ENCODE data around the gene MEST. TPM values are rescaled to one million over a fixed set of nuclear protein-coding genes. Genes with fewer than 3 reads are reported as not detected.
A peak's percentile ranks its signal among the peaks of the same experiment; 100 is the strongest.

The MEST gene
- total and polyA plus RNA-seq, 10 of the 15 experiments (the other 5 are each of a cell fraction or from before 2014, with no cell fraction given), result 1.0 to 18.2 (median 8.2) TPM

GRCh38 chr7:130483031-130483430 is 8.9 kb upstream of the MEST start (continued):
- TF ChIP-seq NFIC (IDR thresholded peaks at IDR 0.05; ENCODE audit: low read depth, low read length) (no peak), RUNX3 (IDR thresholded peaks at IDR 0.05; ENCODE audit: low read length) (no peak), HDAC6 (IDR thresholded peaks at IDR 0.05; ENCODE audit: unreplicated experiment) (no peak)

GRCh38 chr7:130485734-130486113 is 6.2 kb upstream of the MEST start:
- no peaks in the 10 kb centered on the region for H3K9me3 ChIP-seq (replicated peaks; ENCODE audit: control insufficient read depth, insufficient read depth, low read length)
- ATAC-seq (no peak), FAIRE-seq (no peak), DNase-seq (ENCODE audit: low read depth, low spot score) (no peak)
- H3K27me3 ChIP-seq (replicated peaks in 1 of 2; ENCODE audit: control insufficient read depth in 2 of 2, insufficient read depth in 2 of 2, low read length in 1 of 2), result no peaks in the 10 kb centered on the region; a peak in 1 of 4 replicates
- BruUV-seq (replicated peaks), result no TSS peak
- ChIA-PET SMC1A (ENCODE audit: uncharacterized antibody, unreplicated experiment) (interaction anchor here (1.4 to 2.0 kb wide), 2 partner anchors 10 to 14 kb away, joined by 4 to 5 read pairs; no protein-coding TSS in a partner anchor), POLR2A (no interaction called here), RAD21 (ENCODE audit: unreplicated experiment) (no interaction called here), CTCF (interaction anchor here (1.1 kb wide), 1 partner anchor 9 kb away, joined by 4 read pairs; no protein-coding TSS in a partner anchor)
- intact Hi-C loops (cut with micrococcal nuclease; ENCODE audit: unreplicated experiment), result loop anchor here (5.0 kb wide), 2 partner anchors 118 to 272 kb away; no protein-coding TSS in a partner anchor
- TF ChIP-seq, protein P1, sequence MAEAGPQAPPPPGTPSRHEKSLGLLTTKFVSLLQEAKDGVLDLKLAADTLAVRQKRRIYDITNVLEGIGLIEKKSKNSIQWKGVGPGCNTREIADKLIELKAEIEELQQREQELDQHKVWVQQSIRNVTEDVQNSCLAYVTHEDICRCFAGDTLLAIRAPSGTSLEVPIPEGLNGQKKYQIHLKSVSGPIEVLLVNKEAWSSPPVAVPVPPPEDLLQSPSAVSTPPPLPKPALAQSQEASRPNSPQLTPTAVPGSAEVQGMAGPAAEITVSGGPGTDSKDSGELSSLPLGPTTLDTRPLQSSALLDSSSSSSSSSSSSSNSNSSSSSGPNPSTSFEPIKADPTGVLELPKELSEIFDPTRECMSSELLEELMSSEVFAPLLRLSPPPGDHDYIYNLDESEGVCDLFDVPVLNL (IDR thresholded peaks at IDR 0.05; ENCODE audit: low read depth, low read length), result no peak
- no peak for TF ChIP-seq SMC3 (IDR thresholded peaks at IDR 0.05; ENCODE audit: borderline replicate concordance, low read length)
- no peak for TF ChIP-seq PAX8 (IDR thresholded peaks at IDR 0.05)
- TF ChIP-seq SIN3A (IDR thresholded peaks at IDR 0.05; ENCODE audit: low read depth, low read length), result no peak
- TF ChIP-seq ZNF384 (IDR thresholded peaks at IDR 0.05; ENCODE audit: borderline replicate concordance, low read depth, low read length), result no peak
- no peak for TF ChIP-seq STAT3 (IDR thresholded peaks at IDR 0.05; ENCODE audit: low read depth, low read length)
- TF ChIP-seq TCF3 (IDR thresholded peaks at IDR 0.05; ENCODE audit: borderline replicate concordance, insufficient read depth, low read depth, low read length), result no peak
- TF ChIP-seq, protein P2, sequence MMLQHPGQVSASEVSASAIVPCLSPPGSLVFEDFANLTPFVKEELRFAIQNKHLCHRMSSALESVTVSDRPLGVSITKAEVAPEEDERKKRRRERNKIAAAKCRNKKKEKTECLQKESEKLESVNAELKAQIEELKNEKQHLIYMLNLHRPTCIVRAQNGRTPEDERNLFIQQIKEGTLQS (IDR thresholded peaks at IDR 0.05; ENCODE audit: borderline replicate concordance, extremely low read depth, low read depth, low read length), result no peak
- TF ChIP-seq, protein P3, sequence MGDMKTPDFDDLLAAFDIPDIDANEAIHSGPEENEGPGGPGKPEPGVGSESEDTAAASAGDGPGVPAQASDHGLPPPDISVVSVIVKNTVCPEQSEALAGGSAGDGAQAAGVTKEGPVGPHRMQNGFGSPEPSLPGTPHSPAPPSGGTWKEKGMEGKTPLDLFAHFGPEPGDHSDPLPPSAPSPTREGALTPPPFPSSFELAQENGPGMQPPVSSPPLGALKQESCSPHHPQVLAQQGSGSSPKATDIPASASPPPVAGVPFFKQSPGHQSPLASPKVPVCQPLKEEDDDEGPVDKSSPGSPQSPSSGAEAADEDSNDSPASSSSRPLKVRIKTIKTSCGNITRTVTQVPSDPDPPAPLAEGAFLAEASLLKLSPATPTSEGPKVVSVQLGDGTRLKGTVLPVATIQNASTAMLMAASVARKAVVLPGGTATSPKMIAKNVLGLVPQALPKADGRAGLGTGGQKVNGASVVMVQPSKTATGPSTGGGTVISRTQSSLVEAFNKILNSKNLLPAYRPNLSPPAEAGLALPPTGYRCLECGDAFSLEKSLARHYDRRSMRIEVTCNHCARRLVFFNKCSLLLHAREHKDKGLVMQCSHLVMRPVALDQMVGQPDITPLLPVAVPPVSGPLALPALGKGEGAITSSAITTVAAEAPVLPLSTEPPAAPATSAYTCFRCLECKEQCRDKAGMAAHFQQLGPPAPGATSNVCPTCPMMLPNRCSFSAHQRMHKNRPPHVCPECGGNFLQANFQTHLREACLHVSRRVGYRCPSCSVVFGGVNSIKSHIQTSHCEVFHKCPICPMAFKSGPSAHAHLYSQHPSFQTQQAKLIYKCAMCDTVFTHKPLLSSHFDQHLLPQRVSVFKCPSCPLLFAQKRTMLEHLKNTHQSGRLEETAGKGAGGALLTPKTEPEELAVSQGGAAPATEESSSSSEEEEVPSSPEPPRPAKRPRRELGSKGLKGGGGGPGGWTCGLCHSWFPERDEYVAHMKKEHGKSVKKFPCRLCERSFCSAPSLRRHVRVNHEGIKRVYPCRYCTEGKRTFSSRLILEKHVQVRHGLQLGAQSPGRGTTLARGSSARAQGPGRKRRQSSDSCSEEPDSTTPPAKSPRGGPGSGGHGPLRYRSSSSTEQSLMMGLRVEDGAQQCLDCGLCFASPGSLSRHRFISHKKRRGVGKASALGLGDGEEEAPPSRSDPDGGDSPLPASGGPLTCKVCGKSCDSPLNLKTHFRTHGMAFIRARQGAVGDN (IDR thresholded peaks at IDR 0.05), result no peak
- no peak for TF ChIP-seq SMAD5 (IDR thresholded peaks at IDR 0.05; ENCODE audit: low read depth)
- no peak for TF ChIP-seq NR2C2 (IDR thresholded peaks at IDR 0.05; ENCODE audit: borderline replicate concordance, control insufficient read depth, insufficient read length, low read depth)
- in situ Hi-C loops (cut with MboI), result no loop called here
- peak overlapping the region; percentile 94; the same call in 1 of the 2 replicates for H2AFZ ChIP-seq (ENCODE audit: control insufficient read depth, low read depth, low read length)
- no peaks in the 10 kb centered on the region for H3K79me2 ChIP-seq (ENCODE audit: control insufficient read depth, insufficient read depth, low read length)
- H3K9ac ChIP-seq (ENCODE audit: control insufficient read depth, insufficient read depth, low read length), result no peak overlapping the region
- H3K4me1 ChIP-seq (ENCODE audit: control insufficient read depth, insufficient read depth, low read length), result peaks cover 11% of the 10 kb centered on the region
- H3K27ac ChIP-seq (ENCODE audit: control insufficient read depth, insufficient read depth), result no peak overlapping the region
- H3K36me3 ChIP-seq (ENCODE audit: control insufficient read depth in 2 of 2, insufficient read depth in 2 of 2, low read length in 1 of 2), result no peaks in the 10 kb centered on the region
- peak overlapping the region; percentile 100 for H3K4me2 ChIP-seq (ENCODE audit: control insufficient read depth, insufficient read depth)
- H4K20me1 ChIP-seq (ENCODE audit: control insufficient read depth, insufficient read depth), result no peaks in the 10 kb centered on the region
- peak overlapping the region; percentile 48 for H3K4me3 ChIP-seq
- 67% methylated on average over 11 of the region's 11 CpGs for WGBS (ENCODE audit: insufficient coverage, insufficient replicate concordance, low lambda C conversion rate, missing lambda C conversion rate)

Measured in GM12878 (cell line).